Renal cortex interstitium (tissue), 15 donors: ENCODE data around the gene ATG4B. TPM values are rescaled to one million over a fixed set of nuclear protein-coding genes. Genes with fewer than 3 reads are reported as not detected.
"Not testable (repeated sequence)": the region's sequence is repeated elsewhere in the genome, so short reads cannot be mapped to it uniquely, and the experiment has no call there.

Source experiments
- DNase-seq, 11 donors: peaks; one replicate each; pipeline ENCODE4 v3.0.0-alpha.2; 2013; ENCODE audit warnings: low read depth in 9 of 11, low spot score in 4 of 11; ENCODE audit errors: extremely low read depth in 1 of 11
- long read RNA-seq, 16 experiments: transcript quantifications; one replicate each; lab custom pipeline, GENCODE V29; 2026
- polyA plus RNA-seq, 3 donors: library from polyadenylated mRNA; unstranded; fragments of 120-200 nt; gene quantifications; one replicate each; pipeline ENCODE4 v1.2.1, GENCODE V29; 2013; ENCODE audit not compliant: insufficient read length in 3 of 3

ATG4B gene
- polyA plus RNA-seq, result 100 to 1,000 TPM in 1 of 3 donors, 10 to 100 TPM in 2; 75.6 to 109 (median 89.2) TPM
- long read RNA-seq, donor 1, transcript ATG4B-205 (13 exons, 2,878 nt), result major isoform, 5 of 8 reads
- long read RNA-seq, donor 1, partial matches to known transcripts, result 0 of 8 reads
- long read RNA-seq, donor 1, other reads (novel, unspliced or antisense), result 0 of 8 reads
- long read RNA-seq, donor 2, transcript ATG4B-205 (13 exons, 2,878 nt), result major isoform, 5 of 6 reads
- long read RNA-seq, donor 2, partial matches to known transcripts, result 0 of 6 reads
- long read RNA-seq, donor 2, other reads (novel, unspliced or antisense), result 0 of 6 reads
- long read RNA-seq, donor 3, transcript ATG4B-205 (13 exons, 2,878 nt), result major isoform, 7 of 10 reads
- long read RNA-seq, donor 3, partial matches to known transcripts, result 0 of 10 reads
- long read RNA-seq, donor 3, other reads (novel, unspliced or antisense), result 0 of 10 reads
- long read RNA-seq, donor 4, partial matches to known transcripts, result 0 of 7 reads
- long read RNA-seq, donor 4, other reads (novel, unspliced or antisense), result 0 of 7 reads
- long read RNA-seq, donor 5, result 0 reads
- long read RNA-seq, donor 6, transcript ATG4B-205 (13 exons, 2,878 nt), result major isoform, 7 of 20 reads
- long read RNA-seq, donor 6, transcript ATG4B-216 (5 exons, 762 nt), result minor isoform, 5 of 20 reads
- long read RNA-seq, donor 6, partial matches to known transcripts, result 5 of 20 reads
- long read RNA-seq, donor 6, other reads (novel, unspliced or antisense), result 0 of 20 reads
- long read RNA-seq, donor 7, transcript ATG4B-205 (13 exons, 2,878 nt), result major isoform, 10 of 141 reads
- long read RNA-seq, donor 7, partial matches to known transcripts, result 106 of 141 reads
- long read RNA-seq, donor 7, other reads (novel, unspliced or antisense), result 21 of 141 reads
- long read RNA-seq, donor 8, transcript ATG4B-205 (13 exons, 2,878 nt), result major isoform, 15 of 19 reads
- long read RNA-seq, donor 8, partial matches to known transcripts, result 0 of 19 reads
- long read RNA-seq, donor 8, other reads (novel, unspliced or antisense), result 0 of 19 reads
- long read RNA-seq, donor 9, transcript ATG4B-205 (13 exons, 2,878 nt), result major isoform, 11 of 12 reads
- long read RNA-seq, donor 9, partial matches to known transcripts, result 0 of 12 reads
- long read RNA-seq, donor 9, other reads (novel, unspliced or antisense), result 0 of 12 reads
- long read RNA-seq, donor 10, transcript ATG4B-205 (13 exons, 2,878 nt), result major isoform, 7 of 10 reads
- long read RNA-seq, donor 10, partial matches to known transcripts, result 0 of 10 reads
- long read RNA-seq, donor 10, other reads (novel, unspliced or antisense), result 0 of 10 reads
- long read RNA-seq, donor 11, transcript ATG4B-205 (13 exons, 2,878 nt), result major isoform, 5 of 7 reads
- long read RNA-seq, donor 11, partial matches to known transcripts, result 0 of 7 reads
- long read RNA-seq, donor 11, other reads (novel, unspliced or antisense), result 0 of 7 reads
- long read RNA-seq, donor 12, partial matches to known transcripts, result 52 of 61 reads
- long read RNA-seq, donor 12, other reads (novel, unspliced or antisense), result 6 of 61 reads
- long read RNA-seq, donor 13, transcript ATG4B-205 (13 exons, 2,878 nt), result major isoform, 14 of 144 reads
- long read RNA-seq, donor 13, partial matches to known transcripts, result 54 of 144 reads
- long read RNA-seq, donor 13, other reads (novel, unspliced or antisense), result 76 of 144 reads
- long read RNA-seq, donor 14, transcript ATG4B-205 (13 exons, 2,878 nt), result major isoform, 7 of 10 reads
- long read RNA-seq, donor 14, partial matches to known transcripts, result 0 of 10 reads
- long read RNA-seq, donor 14, other reads (novel, unspliced or antisense), result 0 of 10 reads
- long read RNA-seq, donor 15, transcript ATG4B-205 (13 exons, 2,878 nt), result major isoform, 6 of 6 reads
- long read RNA-seq, donor 15, partial matches to known transcripts, result 0 of 6 reads
- long read RNA-seq, donor 15, other reads (novel, unspliced or antisense), result 0 of 6 reads
- long read RNA-seq, donor 16, transcript ATG4B-205 (13 exons, 2,878 nt), result major isoform, 21 of 30 reads
- long read RNA-seq, donor 16, partial matches to known transcripts, result 0 of 30 reads
- long read RNA-seq, donor 16, other reads (novel, unspliced or antisense), result 0 of 30 reads

GRCh38 chr2:241637018-241637794 is at the start of gene ATG4B, which contains the start of gene THAP4:
TSS of gene ATG4B (plus strand) at chr2:241637693. CDS start at chr2:241637715, 22 bp downstream.
TSS of gene THAP4 (minus strand) at chr2:241637158. CDS start at chr2:241637017, 141 bp downstream.
- peak; percentile 73 to 87 (median 84) for DNase-seq

DNA sequence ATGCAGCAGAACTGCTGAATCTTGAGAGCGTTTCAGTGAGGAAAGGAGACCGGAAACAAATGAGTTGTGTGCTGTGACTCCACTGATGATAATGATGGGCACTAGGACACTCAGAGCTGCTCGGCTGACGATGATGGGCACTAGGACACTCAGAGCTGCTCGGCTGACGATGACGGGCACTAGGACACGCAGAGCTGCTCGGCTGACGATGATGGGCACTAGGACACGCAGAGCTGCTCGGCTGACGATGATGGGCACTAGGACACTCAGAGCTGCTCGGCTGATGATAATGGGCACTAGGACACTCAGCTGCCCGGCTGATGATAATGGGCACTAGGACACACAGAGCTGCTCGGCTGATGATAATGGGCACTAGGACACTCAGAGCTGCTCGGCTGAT is 47.6 kb upstream of the ATG4B start:
- not testable (repeated sequence) for DNase-seq

DNA sequence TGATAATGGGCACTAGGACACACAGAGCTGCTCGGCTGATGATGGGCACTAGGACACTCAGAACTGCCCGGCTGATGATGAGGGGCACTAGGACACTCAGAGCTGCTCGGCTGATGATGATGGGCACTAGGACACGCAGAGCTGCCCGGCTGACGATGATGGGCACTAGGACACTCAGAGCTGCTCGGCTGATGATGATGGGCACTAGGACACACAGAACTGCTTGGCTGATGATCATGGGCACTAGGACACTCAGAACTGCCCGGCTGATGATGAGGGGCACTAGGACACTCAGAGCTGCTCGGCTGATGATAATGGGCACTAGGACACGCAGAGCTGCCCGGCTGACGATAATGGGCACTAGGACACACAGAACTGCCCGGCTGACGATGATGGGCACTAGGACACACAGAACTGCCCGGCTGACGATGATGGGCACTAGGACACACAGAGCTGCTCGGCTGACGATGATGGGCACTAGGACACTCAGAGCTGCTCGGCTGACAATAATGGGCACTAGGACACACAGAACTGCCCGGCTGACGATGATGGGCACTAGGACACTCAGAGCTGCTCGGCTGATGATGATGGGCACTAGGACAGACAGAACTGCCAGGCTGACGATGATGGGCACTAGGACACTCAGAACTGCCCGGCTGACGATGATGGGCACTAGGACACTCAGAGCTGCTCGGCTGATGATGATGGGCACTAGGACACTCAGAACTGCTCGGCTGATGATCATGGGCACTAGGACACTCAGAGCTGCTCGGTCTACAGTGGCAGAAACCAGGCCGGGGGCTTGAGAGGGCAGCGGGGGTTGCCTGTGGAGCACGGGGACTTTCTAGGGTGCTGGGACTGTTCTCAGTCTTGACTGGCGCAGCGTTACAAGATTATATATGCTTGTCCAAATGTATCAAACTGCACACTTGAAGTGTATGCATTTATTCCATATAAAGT is 46.7 kb upstream of the ATG4B start:
- not testable (repeated sequence) for DNase-seq

GRCh38 chr2:241592126-241592845 is 45.2 kb upstream of the ATG4B start:
- no peak for DNase-seq

DNA sequence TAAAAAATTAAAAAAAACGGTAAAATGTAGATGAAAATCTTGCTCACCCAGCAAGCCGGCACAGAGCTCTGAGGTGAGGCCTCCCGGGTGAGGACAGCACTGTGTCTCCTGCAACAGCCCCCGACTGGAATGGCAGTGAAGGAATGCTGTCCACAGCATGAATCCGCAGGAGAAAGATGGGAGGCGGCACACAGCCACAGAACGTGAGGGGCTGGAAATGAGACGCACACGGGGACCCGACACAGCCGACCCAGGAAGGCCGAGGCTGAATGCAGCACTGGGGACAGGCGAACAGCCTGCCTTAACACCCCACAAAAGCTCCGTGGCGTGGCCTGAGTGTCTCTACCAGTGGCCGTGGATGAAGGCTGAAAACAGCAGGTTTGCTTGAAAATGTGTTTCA is 44.2 kb upstream of the ATG4B start:
- DNase-seq, result no peak

- no peak for DNase-seq
These were observed 41.8 kb upstream of the ATG4B start for GRCh38 chr2:241595600-241596140.

DNA sequence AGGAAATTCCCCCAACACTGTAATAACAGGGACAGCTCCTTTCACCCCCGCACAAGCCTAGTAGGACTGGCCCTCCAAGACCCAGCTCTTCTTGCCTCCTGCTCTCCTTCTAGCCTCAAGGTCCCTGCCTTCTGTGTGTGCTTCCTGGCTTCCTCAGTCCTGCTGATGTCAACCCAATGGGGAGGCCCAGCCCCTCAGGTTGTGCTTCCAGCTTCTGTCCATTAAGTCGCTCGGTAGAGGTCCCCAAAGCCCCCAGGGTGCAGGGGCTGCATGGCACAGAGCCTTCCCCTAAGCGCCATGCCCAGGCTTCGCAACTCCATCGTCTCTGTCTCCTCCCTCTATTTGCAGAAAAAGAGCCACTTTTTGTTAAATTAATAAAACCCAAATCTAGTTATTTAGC is 39.9 kb upstream of the ATG4B start:
- DNase-seq, result no peak

DNA sequence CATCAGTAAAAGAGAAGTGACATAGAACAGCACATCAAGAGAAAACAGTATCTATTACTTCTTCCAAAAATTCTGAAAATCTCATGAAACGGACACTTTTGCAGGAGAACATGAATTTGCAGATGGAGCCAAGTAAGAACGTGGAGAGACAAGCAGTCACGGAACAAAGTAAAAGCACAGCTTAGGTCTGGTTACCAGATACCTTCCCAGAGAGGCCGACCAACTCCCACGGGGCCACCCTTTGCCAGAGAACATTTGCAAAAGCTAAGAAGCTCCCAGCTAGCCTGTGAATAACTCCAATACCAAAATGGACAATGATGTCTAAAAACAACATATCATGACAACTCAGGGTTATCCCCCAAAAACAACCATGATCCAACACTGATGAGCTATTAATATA is 39.4 kb upstream of the ATG4B start:
- DNase-seq, result no peak

- no peak for DNase-seq
These were observed 39.0 kb upstream of the ATG4B start for GRCh38 chr2:241598487-241598886.

GRCh38 chr2:241599615-241600014 is 37.9 kb upstream of the ATG4B start:
- no peak for DNase-seq

DNA sequence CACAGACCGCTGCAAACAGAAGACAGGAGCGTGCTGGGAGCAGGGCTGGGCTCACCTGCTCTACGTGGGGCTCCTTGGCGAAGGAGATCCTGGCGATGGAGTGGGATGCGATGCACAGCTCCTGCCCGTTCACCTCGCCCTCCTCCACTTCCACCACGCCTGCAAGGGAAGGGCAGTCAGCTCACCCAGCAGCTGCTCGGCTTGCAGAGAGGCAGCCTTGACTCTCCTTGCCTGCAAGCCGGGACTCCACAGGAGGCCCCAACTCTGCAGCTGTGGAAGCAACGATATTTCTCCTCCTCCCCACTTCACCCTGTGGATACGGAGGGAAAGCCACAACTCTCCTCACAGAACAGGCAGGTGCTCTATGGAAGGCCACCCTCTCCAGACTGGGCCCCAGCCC is 35.7 kb upstream of the ATG4B start:
- no peak for DNase-seq

- DNase-seq, result no peak
These were observed 34.8 kb upstream of the ATG4B start for GRCh38 chr2:241602720-241603119.

GRCh38 chr2:241603686-241604085 is 33.8 kb upstream of the ATG4B start:
- DNase-seq, result no peak

DNA sequence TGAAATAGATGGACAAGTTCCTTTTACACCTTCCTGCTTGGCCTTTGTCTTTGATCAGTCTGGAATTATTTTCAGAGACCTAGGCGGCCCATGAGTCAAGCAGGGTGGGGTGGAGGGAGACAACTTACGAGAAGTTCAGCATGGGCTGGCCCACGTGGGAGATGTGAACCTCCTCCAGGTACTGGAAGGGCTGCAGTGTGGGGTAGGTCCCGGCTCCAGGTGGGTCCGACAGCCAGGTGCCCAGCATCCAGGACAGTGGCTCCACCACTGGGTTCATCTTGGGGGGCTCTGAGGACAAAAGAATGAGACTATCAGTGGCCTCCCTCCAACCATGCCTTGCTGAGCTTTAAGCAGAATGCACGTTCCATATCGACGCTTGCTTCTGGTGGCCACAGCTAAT is 31.3 kb upstream of the ATG4B start:
- no peak for DNase-seq
